SJSA1 (cell line): ENCODE data around the gene RSRC2. TPM values are rescaled to one million over a fixed set of nuclear protein-coding genes. Genes with fewer than 3 reads are reported as not detected.
"Not testable (repeated sequence)": the region's sequence is repeated elsewhere in the genome, so short reads cannot be mapped to it uniquely, and the experiment has no call there.

Experiments used
- DNase-seq, 2 experiments: peaks; one replicate each; pipeline ENCODE4 v3.0.0-alpha.2; 2015 to 2020; ENCODE audit warnings: low spot score in 2 of 2, low read depth in 1 of 2
- H3K27ac ChIP-seq: fragments of 250-450 bp; sonication (Bioruptor Pico); 2 replicates; pipeline ENCODE4 v1.5.1; 2020; ENCODE audit warnings: mild to moderate bottlenecking, moderate library complexity
- H3K27me3 ChIP-seq: fragments of 250-450 bp; sonication (Bioruptor Pico); replicated peaks from 2 replicates; pipeline ENCODE4 v1.5.1; 2020; ENCODE audit warnings: mild to moderate bottlenecking, moderate library complexity
- H3K36me3 ChIP-seq: fragments of 250-450 bp; sonication (Bioruptor Pico); 2 replicates; pipeline ENCODE4 v1.5.1; 2020; ENCODE audit warnings: mild to moderate bottlenecking
- H3K4me1 ChIP-seq: fragments of 250-450 bp; sonication (Bioruptor Pico); replicated peaks from 2 replicates; pipeline ENCODE4 v1.6.1; 2021; ENCODE audit warnings: mild to moderate bottlenecking
- H3K4me3 ChIP-seq: fragments of 250-450 bp; sonication (Bioruptor Pico); 2 replicates; pipeline ENCODE4 v1.5.1; 2020; ENCODE audit warnings: mild to moderate bottlenecking
- H3K9me3 ChIP-seq: fragments of 250-450 bp; sonication (Bioruptor Pico); replicated peaks from 2 replicates; pipeline ENCODE4 v1.5.1; 2020; ENCODE audit warnings: mild to moderate bottlenecking
- total RNA-seq: library from RNA; depleted of rRNA; stranded (reverse); fragments of >200 nt; shearing (Covaris generic); gene quantifications from 2 replicates; pipeline ENCODE4 v1.2.3, GENCODE V29; 2014

RSRC2 gene
- total RNA-seq, 1 experiment from 2014 or later: 60.8 TPM

- Histone ChIP-seq H3K4me1 (peaks cover 16% of the 10 kb centered on the region), H3K9me3 (no peaks in the 10 kb centered on the region), H3K36me3 (peaks cover 78% of the 10 kb centered on the region), H3K27me3 (no peaks in the 10 kb centered on the region), H3K4me3 (no peak overlapping the region), H3K27ac (no peak overlapping the region)
- DNase-seq: no peak
Measured at GRCh38 chr12:122533856-122534255, 7.1 kb upstream of the RSRC2 start.

- Histone ChIP-seq H3K4me1 (peaks cover 24% of the 10 kb centered on the region), H3K36me3 (peaks cover 62% of the 10 kb centered on the region), H3K9me3 (no peaks in the 10 kb centered on the region), H3K27ac (no peak overlapping the region), H3K27me3 (no peaks in the 10 kb centered on the region), H3K4me3 (no peak overlapping the region)
- no peak for DNase-seq
Measured at GRCh38 chr12:122528992-122529391, 2.3 kb upstream of the RSRC2 start.

DNA sequence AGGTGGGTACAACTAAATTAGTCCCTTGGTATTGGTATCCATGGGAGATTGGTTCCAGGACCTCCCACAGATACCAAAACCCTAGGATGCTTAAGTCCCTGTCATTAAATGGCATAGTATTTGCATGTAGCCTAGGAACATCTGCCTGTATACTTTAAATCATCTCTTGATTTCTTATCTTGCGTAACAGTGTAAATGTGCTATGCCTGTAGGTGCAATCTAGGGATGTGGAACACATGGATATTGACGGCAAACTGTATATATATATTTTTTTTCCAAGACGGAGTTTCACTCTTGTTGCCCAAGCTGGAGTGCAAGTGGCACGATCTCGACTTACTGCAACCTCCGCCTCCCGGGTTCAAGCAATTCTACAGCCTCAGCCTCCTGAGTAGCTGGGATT, 1.8 kb upstream of the RSRC2 start:
- no peaks in the 10 kb centered on the region for H3K9me3 ChIP-seq
- H3K27ac ChIP-seq: no peak overlapping the region
- H3K4me3 ChIP-seq: no peak overlapping the region; the same call in 1 of the 2 replicates
- no peak for DNase-seq
- H3K27me3 ChIP-seq: no peaks in the 10 kb centered on the region
- peaks cover 62% of the 10 kb centered on the region for H3K36me3 ChIP-seq
- H3K4me1 ChIP-seq: peaks cover 27% of the 10 kb centered on the region

- H3K9me3 ChIP-seq: no peaks in the 10 kb centered on the region
- peak overlapping the region; percentile 77 for H3K27ac ChIP-seq
- no peak for DNase-seq
- H3K36me3 ChIP-seq: peaks cover 62% of the 10 kb centered on the region
- peaks cover 35% of the 10 kb centered on the region for H3K4me1 ChIP-seq
- H3K27me3 ChIP-seq: no peaks in the 10 kb centered on the region
- peak overlapping the region; percentile 62 for H3K4me3 ChIP-seq
Measured at GRCh38 chr12:122527478-122527944, 775 bp upstream of the RSRC2 start.

DNA sequence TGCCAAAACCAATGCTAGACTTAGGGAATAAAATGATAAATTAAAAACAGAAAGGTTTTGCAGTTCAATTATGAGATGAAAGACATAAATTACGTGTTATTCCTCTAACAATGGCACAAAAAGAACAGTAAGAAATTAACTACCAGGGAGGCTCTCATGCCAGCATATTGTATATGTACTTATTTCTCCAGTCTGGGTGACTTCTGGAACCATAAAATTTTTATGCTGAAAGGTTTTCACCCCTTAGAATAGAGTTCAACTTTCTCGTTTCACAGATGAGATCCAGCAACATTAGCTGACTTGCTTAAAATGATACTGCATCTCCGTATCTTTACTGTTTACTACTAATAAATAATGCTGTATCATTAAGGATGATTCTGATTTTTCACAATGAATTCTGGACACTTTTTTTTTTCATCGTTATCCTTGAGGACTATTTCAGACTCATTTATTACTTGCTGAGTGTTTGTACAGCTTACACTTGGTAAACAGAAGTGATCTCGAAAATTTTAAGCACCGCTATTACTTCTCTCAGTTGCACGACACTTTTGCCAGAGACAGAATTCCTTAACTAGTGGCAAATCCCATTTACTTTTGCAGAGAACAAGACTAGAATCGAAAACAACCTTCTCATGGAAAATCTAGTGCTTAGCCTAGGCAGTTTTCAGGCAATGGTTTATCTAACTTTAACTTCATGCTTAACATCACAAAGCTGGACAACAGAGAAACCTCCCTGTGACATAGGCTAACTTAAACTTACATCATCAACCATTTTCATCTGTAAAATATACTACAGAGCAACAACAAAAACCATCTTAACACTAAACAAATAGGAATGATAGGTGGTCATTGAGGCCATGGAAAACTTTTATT, 2.7 kb downstream of the RSRC2 start:
- Histone ChIP-seq H3K9me3 (no peaks in the 10 kb centered on the region), H3K4me3 (peak overlapping the region; percentile 62), H3K4me1 (peaks cover 30% of the 10 kb centered on the region), H3K36me3 (peaks cover 75% of the 10 kb centered on the region), H3K27me3 (no peaks in the 10 kb centered on the region), H3K27ac (no peak overlapping the region)
- DNase-seq: no peak

GRCh38 chr12:122523280-122523679, 3.5 kb downstream of the RSRC2 start:
- Histone ChIP-seq H3K4me1 (peaks cover 36% of the 10 kb centered on the region), H3K27ac (no peak overlapping the region)

DNA sequence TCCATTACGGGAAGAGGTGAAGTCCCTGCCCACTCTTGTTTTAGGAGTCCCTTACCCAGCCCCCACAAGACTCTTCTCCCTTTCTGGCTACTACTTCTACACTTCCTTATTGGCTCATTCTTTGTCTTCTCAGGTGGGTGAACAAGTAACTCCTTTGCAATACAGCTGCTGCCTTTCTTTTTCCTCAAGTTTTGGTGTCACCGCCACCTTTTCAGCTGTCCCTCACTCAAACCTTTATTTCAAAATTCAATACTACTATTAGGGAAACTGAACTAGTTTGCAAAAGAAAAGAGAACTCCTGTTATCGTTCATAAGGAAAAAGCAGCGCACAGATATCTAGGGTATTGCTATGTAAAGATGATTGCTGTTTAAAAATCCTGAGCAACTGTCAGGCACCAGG, 6.1 kb downstream of the RSRC2 start:
- H3K27me3 ChIP-seq: no peaks in the 10 kb centered on the region
- H3K9me3 ChIP-seq: no peaks in the 10 kb centered on the region
- H3K4me1 ChIP-seq: peaks cover 42% of the 10 kb centered on the region
- no peak overlapping the region for H3K27ac ChIP-seq
- H3K36me3 ChIP-seq: peaks cover 96% of the 10 kb centered on the region
- H3K4me3 ChIP-seq: no peak overlapping the region
- DNase-seq: no peak

More at GRCh38 chr12:122523280-122523679, 3.5 kb downstream of the RSRC2 start:
- Histone ChIP-seq H3K36me3 (peaks cover 78% of the 10 kb centered on the region), H3K9me3 (no peaks in the 10 kb centered on the region), H3K4me3 (no peak overlapping the region), H3K27me3 (no peaks in the 10 kb centered on the region)
- no peak for DNase-seq

- H3K4me1 ChIP-seq: peaks cover 49% of the 10 kb centered on the region
- no peaks in the 10 kb centered on the region for H3K9me3 ChIP-seq
- no peak overlapping the region for H3K4me3 ChIP-seq
- no peak overlapping the region for H3K27ac ChIP-seq
- DNase-seq: no peak
- H3K27me3 ChIP-seq: no peaks in the 10 kb centered on the region
- H3K36me3 ChIP-seq: peaks cover 98% of the 10 kb centered on the region
Measured at GRCh38 chr12:122519418-122519817, 7.3 kb downstream of the RSRC2 start.

GRCh38 chr12:122518908-122519307, 7.8 kb downstream of the RSRC2 start:
- Histone ChIP-seq H3K9me3 (no peaks in the 10 kb centered on the region), H3K4me1 (peaks cover 45% of the 10 kb centered on the region), H3K36me3 (peaks cover 94% of the 10 kb centered on the region), H3K27me3 (no peaks in the 10 kb centered on the region), H3K4me3 (no peak overlapping the region), H3K27ac (peak overlapping the region; percentile 45)
- no peak for DNase-seq

DNA sequence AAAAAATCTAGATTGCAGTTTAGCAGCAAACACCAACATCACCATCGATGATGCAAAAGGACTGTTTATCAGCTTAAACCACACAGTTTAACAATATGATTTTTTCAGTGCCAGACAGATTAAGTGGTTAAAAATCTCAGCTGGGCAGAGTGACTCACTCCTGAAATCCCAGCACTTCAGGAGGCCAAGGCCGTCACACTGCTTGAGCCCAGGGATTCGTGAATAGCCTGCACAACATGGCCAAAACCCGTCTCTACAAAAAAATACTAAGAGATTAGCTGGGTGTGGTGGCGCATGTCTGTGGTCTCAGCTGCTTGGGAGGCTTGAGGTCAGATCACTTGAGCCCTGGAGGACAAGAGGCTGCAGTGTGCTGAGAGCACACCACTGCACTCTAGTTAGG, 8.9 kb downstream of the RSRC2 start:
- Histone ChIP-seq H3K36me3 (peaks cover 92% of the 10 kb centered on the region), H3K9me3 (no peaks in the 10 kb centered on the region), H3K4me3 (no peak overlapping the region), H3K4me1 (peaks cover 35% of the 10 kb centered on the region), H3K27ac (peak overlapping the region; percentile 45), H3K27me3 (no peaks in the 10 kb centered on the region)
- DNase-seq: peak; percentile 91 to 92

DNA sequence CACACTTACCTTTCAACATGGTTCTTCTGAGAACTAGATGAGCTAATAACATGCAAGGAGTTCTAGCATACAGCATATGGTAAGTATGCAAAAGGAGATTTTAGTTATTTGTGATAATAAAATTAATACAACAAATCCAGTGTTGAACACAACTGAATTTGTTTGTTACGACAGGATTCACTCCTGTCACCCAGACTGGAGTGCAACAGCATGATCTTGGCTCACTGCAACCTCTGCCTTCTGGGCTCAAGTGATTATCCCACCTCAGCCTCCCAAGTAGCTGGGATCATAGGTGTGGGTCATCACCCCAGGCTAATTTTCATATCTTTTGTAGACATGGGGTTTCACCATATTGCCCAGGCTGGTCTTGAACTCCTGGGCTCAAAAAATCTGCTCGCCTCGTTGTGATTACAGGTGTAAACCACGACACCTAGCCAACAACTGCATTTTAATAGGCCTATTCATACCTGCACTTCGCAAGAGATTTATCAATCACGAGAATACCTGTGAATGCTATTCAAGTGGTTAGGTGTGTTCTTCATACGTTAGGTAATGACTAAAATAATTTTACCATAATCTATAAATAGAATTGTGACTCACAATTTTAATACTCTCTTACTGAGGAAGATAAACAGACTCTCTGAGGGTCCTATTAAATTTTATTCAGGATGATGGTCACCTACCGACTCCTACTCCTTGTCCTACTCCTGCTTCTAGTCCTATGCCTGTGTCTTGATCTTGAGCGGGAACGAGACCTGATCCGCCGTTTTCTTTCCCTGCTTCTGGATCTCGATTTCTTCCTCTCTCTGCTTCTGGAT, 10.0 kb downstream of the RSRC2 start:
- Histone ChIP-seq H3K27me3 (no peaks in the 10 kb centered on the region), H3K4me1 (peaks cover 34% of the 10 kb centered on the region), H3K4me3 (no peak overlapping the region), H3K9me3 (no peaks in the 10 kb centered on the region), H3K27ac (no peak overlapping the region), H3K36me3 (peaks cover 92% of the 10 kb centered on the region)
- DNase-seq: no peak

DNA sequence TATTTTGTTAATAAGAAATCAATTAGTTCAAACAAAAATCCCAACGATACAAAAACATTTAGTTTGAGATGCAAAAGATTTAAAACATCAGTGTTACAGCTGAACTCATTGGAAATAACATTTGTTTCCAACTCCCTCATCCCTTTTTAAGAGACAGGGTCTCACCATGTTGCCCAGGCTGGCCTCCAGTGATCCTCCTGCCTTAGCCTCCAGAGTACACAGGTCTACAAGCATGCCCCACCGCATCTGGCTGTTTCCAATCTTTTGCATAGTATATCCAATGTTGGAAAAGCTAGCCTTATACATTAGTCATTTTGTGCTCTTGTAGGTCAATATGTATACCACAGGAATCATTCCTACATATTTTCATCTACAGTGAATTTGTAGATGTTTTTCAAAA, 11.5 kb downstream of the RSRC2 start:
- Histone ChIP-seq H3K27ac (no peak overlapping the region), H3K4me1 (peaks cover 34% of the 10 kb centered on the region), H3K27me3 (no peaks in the 10 kb centered on the region), H3K36me3 (peaks cover 92% of the 10 kb centered on the region), H3K9me3 (no peaks in the 10 kb centered on the region), H3K4me3 (no peak overlapping the region)
- DNase-seq: no peak

- Histone ChIP-seq H3K27me3 (no peaks in the 10 kb centered on the region), H3K9me3 (no peaks in the 10 kb centered on the region), H3K4me3 (no peak overlapping the region), H3K36me3 (peaks cover 92% of the 10 kb centered on the region), H3K27ac (no peak overlapping the region), H3K4me1 (peaks cover 21% of the 10 kb centered on the region)
- no peak for DNase-seq
Measured at GRCh38 chr12:122513660-122514059, 13.1 kb downstream of the RSRC2 start.

GRCh38 chr12:122513028-122513427, 13.7 kb downstream of the RSRC2 start:
- not testable (repeated sequence) for H3K27ac ChIP-seq, H3K4me3 ChIP-seq, DNase-seq, H3K9me3 ChIP-seq, H3K27me3 ChIP-seq
- Histone ChIP-seq H3K4me1 (peaks cover 15% of the 10 kb centered on the region), H3K36me3 (peaks cover 92% of the 10 kb centered on the region)
